ENCODE data around the gene NEDD4L. TPM values are rescaled to one million over a fixed set of nuclear protein-coding genes. Genes with fewer than 3 reads are reported as not detected.
"Not testable (repeated sequence)": the region's sequence is repeated elsewhere in the genome, so short reads cannot be mapped to it uniquely, and the experiment has no call there.

NEDD4L gene
- total RNA-seq (1 to 10 TPM; 2.8 to 3.5 TPM), polyA plus RNA-seq (1 to 10 TPM; 4.0 to 4.1 TPM)

GRCh38 chr18:58043491-58044369 lies at the start of gene NEDD4L:
Gene NEDD4L (plus strand): TSS chr18:58044226. CDS start chr18:58044661, 435 bp downstream.
- peak within 1 kb of the TSS; percentile 89 to 96 (median 93) for H3K4me3 Mint-ChIP-seq
- H3K9me3 Mint-ChIP-seq: no peaks in the 10 kb centered on the region
- Histone ChIP-seq H3K36me3 (ENCODE audit: insufficient read depth, low read length) (no peaks in the 10 kb centered on the region), H3K4me3 (ENCODE audit: low read length in 2 of 2) (peak within 1 kb of the TSS; percentile 52 to 54), H3K9me3 (ENCODE audit: control insufficient read depth in 1 of 2, low read length in 2 of 2) (no peaks in the 10 kb centered on the region), H3K27ac (ENCODE audit: low read depth, low read length) (no peak within 1 kb of the TSS), H3K4me1 (ENCODE audit: insufficient read depth, low read length) (peaks cover 19% of the 10 kb centered on the region), H3K27me3 (ENCODE audit: insufficient read depth, low read length) (no peaks in the 10 kb centered on the region)
- peak; percentile 62 to 78 (median 65) for DNase-seq
- peak within 1 kb of the TSS; percentile 41 to 85 (median 82) for H3K27ac Mint-ChIP-seq
- H3K27me3 Mint-ChIP-seq: peaks cover 9 to 16% of the 10 kb centered on the region in 2 donors
- intact Hi-C loops (cut with micrococcal nuclease): loop anchor here (1.0 to 10.0 kb wide), 6 partner anchors 9 to 449 kb away; partner anchors contain the start of gene NARS1
- H3K4me1 Mint-ChIP-seq: peaks cover 18 to 35% (median 26%) of the 10 kb centered on the region in 4 donors
- peaks cover 0 to 11% of the 10 kb centered on the region in 2 donors for H3K36me3 Mint-ChIP-seq
- POLR2A ChIA-PET (ENCODE audit: partially characterized antibody): no interaction called here
- CTCF ChIA-PET (ENCODE audit: partially characterized antibody): interaction anchor here (0.6 to 2.3 kb wide), 16 partner anchors 9 to 457 kb away, joined by 3 to 12 read pairs (median 3); no protein-coding TSS in a partner anchor

GRCh38 chr18:57995331-57995730 lies 48.7 kb upstream of the NEDD4L start:
- no peak overlapping the region for H3K4me3 ChIP-seq (ENCODE audit: low read length in 2 of 2)

GRCh38 chr18:57996894-57997293 lies 47.1 kb upstream of the NEDD4L start:
- H3K9me3 Mint-ChIP-seq; H3K4me3 Mint-ChIP-seq; H3K4me3 ChIP-seq (ENCODE audit: low read length in 2 of 2); H3K27me3 Mint-ChIP-seq; H3K4me1 ChIP-seq (ENCODE audit: insufficient read depth, low read length); H3K9me3 ChIP-seq (ENCODE audit: control insufficient read depth in 1 of 2, low read length in 2 of 2); H3K27me3 ChIP-seq (ENCODE audit: insufficient read depth, low read length); H3K27ac Mint-ChIP-seq; H3K36me3 ChIP-seq (ENCODE audit: insufficient read depth, low read length); POLR2A ChIA-PET (ENCODE audit: partially characterized antibody); H3K36me3 Mint-ChIP-seq; H3K4me1 Mint-ChIP-seq; DNase-seq; CTCF ChIA-PET (ENCODE audit: partially characterized antibody); intact Hi-C loops (cut with micrococcal nuclease); H3K27ac ChIP-seq (ENCODE audit: low read depth, low read length): not testable (repeated sequence)

More at GRCh38 chr18:57995331-57995730, 48.7 kb upstream of the NEDD4L start:
- no peak overlapping the region for H3K4me3 Mint-ChIP-seq
- H3K4me1 ChIP-seq (ENCODE audit: insufficient read depth, low read length): no peaks in the 10 kb centered on the region
- H3K36me3 ChIP-seq (ENCODE audit: insufficient read depth, low read length): no peaks in the 10 kb centered on the region
- H3K36me3 Mint-ChIP-seq: no peaks in the 10 kb centered on the region
- no peak overlapping the region for H3K27ac Mint-ChIP-seq
- no peak for DNase-seq
- H3K9me3 ChIP-seq (ENCODE audit: control insufficient read depth in 1 of 2, low read length in 2 of 2): no peaks in the 10 kb centered on the region
- no peaks in the 10 kb centered on the region for H3K27me3 ChIP-seq (ENCODE audit: insufficient read depth, low read length)
- H3K9me3 Mint-ChIP-seq: peaks cover 0 to 2% (median 0%) of the 10 kb centered on the region in 8 donors
- H3K27ac ChIP-seq (ENCODE audit: low read depth, low read length): no peak overlapping the region
- ChIA-PET CTCF (ENCODE audit: partially characterized antibody) (no interaction called here), POLR2A (ENCODE audit: partially characterized antibody) (no interaction called here)
- H3K4me1 Mint-ChIP-seq: no peaks in the 10 kb centered on the region
- intact Hi-C loops (cut with micrococcal nuclease): no loop called here
- H3K27me3 Mint-ChIP-seq: peaks cover 5 to 6% of the 10 kb centered on the region in 2 donors

GRCh38 chr18:57997820-57998219 lies 46.2 kb upstream of the NEDD4L start:
- Mint-ChIP-seq H3K4me3 (no peak overlapping the region), H3K27ac (no peak overlapping the region), H3K36me3 (no peaks in the 10 kb centered on the region), H3K27me3 (peaks cover 1 to 12% of the 10 kb centered on the region in 2 donors), H3K4me1 (no peaks in the 10 kb centered on the region), H3K9me3 (peaks cover 0 to 2% (median 0%) of the 10 kb centered on the region in 8 donors)
- H3K4me1 ChIP-seq (ENCODE audit: insufficient read depth, low read length): no peaks in the 10 kb centered on the region
- ChIA-PET POLR2A (ENCODE audit: partially characterized antibody) (no interaction called here), CTCF (ENCODE audit: partially characterized antibody) (no interaction called here)
- H3K27me3 ChIP-seq (ENCODE audit: insufficient read depth, low read length): no peaks in the 10 kb centered on the region
- no peak for DNase-seq
- intact Hi-C loops (cut with micrococcal nuclease): no loop called here
- H3K36me3 ChIP-seq (ENCODE audit: insufficient read depth, low read length): no peaks in the 10 kb centered on the region
- H3K9me3 ChIP-seq (ENCODE audit: control insufficient read depth in 1 of 2, low read length in 2 of 2): no peaks in the 10 kb centered on the region
- no peak overlapping the region for H3K27ac ChIP-seq (ENCODE audit: low read depth, low read length)
- no peak overlapping the region for H3K4me3 ChIP-seq (ENCODE audit: low read length in 2 of 2)

GRCh38 chr18:57998461-57998860 lies 45.6 kb upstream of the NEDD4L start:
- H3K4me3 Mint-ChIP-seq: no peak overlapping the region

GRCh38 chr18:58004317-58004716 lies 39.7 kb upstream of the NEDD4L start:
- Mint-ChIP-seq H3K36me3 (no peaks in the 10 kb centered on the region), H3K9me3 (no peaks in the 10 kb centered on the region), H3K4me3 (no peak overlapping the region), H3K27ac (no peak overlapping the region), H3K27me3 (peaks cover 7 to 20% of the 10 kb centered on the region in 2 donors), H3K4me1 (no peaks in the 10 kb centered on the region)
- Histone ChIP-seq H3K4me3 (ENCODE audit: low read length in 2 of 2) (no peak overlapping the region), H3K4me1 (ENCODE audit: insufficient read depth, low read length) (no peaks in the 10 kb centered on the region), H3K27ac (ENCODE audit: low read depth, low read length) (no peak overlapping the region), H3K27me3 (ENCODE audit: insufficient read depth, low read length) (no peaks in the 10 kb centered on the region), H3K36me3 (ENCODE audit: insufficient read depth, low read length) (no peaks in the 10 kb centered on the region), H3K9me3 (ENCODE audit: control insufficient read depth in 1 of 2, low read length in 2 of 2) (no peaks in the 10 kb centered on the region)
- CTCF ChIA-PET (ENCODE audit: partially characterized antibody): interaction anchor here (1.2 kb wide), 1 partner anchor 39 kb away, joined by 3 read pairs; the partner anchor contains the start of gene NEDD4L
- POLR2A ChIA-PET (ENCODE audit: partially characterized antibody): no interaction called here
- DNase-seq: no peak
- intact Hi-C loops (cut with micrococcal nuclease): no loop called here

More at GRCh38 chr18:57998461-57998860, 45.6 kb upstream of the NEDD4L start:
- H3K9me3 ChIP-seq (ENCODE audit: control insufficient read depth in 1 of 2, low read length in 2 of 2): no peaks in the 10 kb centered on the region
- H3K36me3 ChIP-seq (ENCODE audit: insufficient read depth, low read length): no peaks in the 10 kb centered on the region
- ChIA-PET POLR2A (ENCODE audit: partially characterized antibody) (no interaction called here), CTCF (ENCODE audit: partially characterized antibody) (no interaction called here)
- Mint-ChIP-seq H3K4me1 (no peaks in the 10 kb centered on the region), H3K36me3 (no peaks in the 10 kb centered on the region), H3K27ac (no peak overlapping the region), H3K9me3 (peaks cover 0 to 2% (median 0%) of the 10 kb centered on the region in 8 donors), H3K27me3 (peaks cover 2 to 16% of the 10 kb centered on the region in 2 donors)
- H3K4me3 ChIP-seq (ENCODE audit: low read length in 2 of 2): no peak overlapping the region
- no peak for DNase-seq
- intact Hi-C loops (cut with micrococcal nuclease): no loop called here
- H3K4me1 ChIP-seq (ENCODE audit: insufficient read depth, low read length): no peaks in the 10 kb centered on the region
- H3K27me3 ChIP-seq (ENCODE audit: insufficient read depth, low read length): no peaks in the 10 kb centered on the region
- H3K27ac ChIP-seq (ENCODE audit: low read depth, low read length): no peak overlapping the region

GRCh38 chr18:58005011-58005410 lies 39.0 kb upstream of the NEDD4L start:
- no peak overlapping the region for H3K4me3 Mint-ChIP-seq
- no peaks in the 10 kb centered on the region for H3K36me3 Mint-ChIP-seq
- intact Hi-C loops (cut with micrococcal nuclease): no loop called here
- ChIA-PET CTCF (ENCODE audit: partially characterized antibody) (interaction anchor here (1.2 kb wide), 1 partner anchor 39 kb away, joined by 3 read pairs; the partner anchor contains the start of gene NEDD4L), POLR2A (ENCODE audit: partially characterized antibody) (no interaction called here)
- no peak overlapping the region for H3K27ac Mint-ChIP-seq
- Histone ChIP-seq H3K36me3 (ENCODE audit: insufficient read depth, low read length) (no peaks in the 10 kb centered on the region), H3K27me3 (ENCODE audit: insufficient read depth, low read length) (no peaks in the 10 kb centered on the region), H3K9me3 (ENCODE audit: control insufficient read depth in 1 of 2, low read length in 2 of 2) (no peaks in the 10 kb centered on the region), H3K27ac (ENCODE audit: low read depth, low read length) (no peak overlapping the region), H3K4me1 (ENCODE audit: insufficient read depth, low read length) (no peaks in the 10 kb centered on the region), H3K4me3 (ENCODE audit: low read length in 2 of 2) (no peak overlapping the region)
- no peaks in the 10 kb centered on the region for H3K4me1 Mint-ChIP-seq
- H3K27me3 Mint-ChIP-seq: peaks cover 7 to 20% of the 10 kb centered on the region in 2 donors
- no peak for DNase-seq
- H3K9me3 Mint-ChIP-seq: no peaks in the 10 kb centered on the region
